Smooth muscle cell (in vitro differentiated cells): ENCODE data around the gene CDYL. TPM values are rescaled to one million over a fixed set of nuclear protein-coding genes. Genes with fewer than 3 reads are reported as not detected.
"Not testable (repeated sequence)": the region's sequence is repeated elsewhere in the genome, so short reads cannot be mapped to it uniquely, and the experiment has no call there.

Experiments used
- DNase-seq: peaks from one replicate; lab custom pipeline; 2025; ENCODE audit not compliant: unreplicated experiment; lab: John Stamatoyannopoulos, UW
- H2AFZ ChIP-seq: fragments of 200-600 bp; sonication (generic); 2 replicates; pipeline ENCODE4 v1.6.0; 2016; ENCODE audit warnings: antibody characterized with exemption, low read depth, mild to moderate bottlenecking
- H3F3A ChIP-seq: fragments of 200-600 bp; sonication (generic); 2 replicates; pipeline ENCODE4 v1.6.0; 2017; ENCODE audit warnings: antibody characterized with exemption, low read depth
- H3K27ac ChIP-seq: fragments of 200-600 bp; sonication (generic); 2 replicates; pipeline ENCODE4 v1.5.1; 2016; ENCODE audit warnings: low read depth, mild to moderate bottlenecking
- H3K27me3 ChIP-seq: fragments of 200-600 bp; sonication (generic); 2 replicates; pipeline ENCODE4 v1.6.1; 2016; ENCODE audit warnings: low read depth, mild to moderate bottlenecking
- H3K36me3 ChIP-seq: fragments of 200-600 bp; sonication (generic); 2 replicates; pipeline ENCODE4 v1.5.1; 2016; ENCODE audit warnings: low read depth
- H3K4me1 ChIP-seq: fragments of 200-600 bp; sonication (generic); 2 replicates; pipeline ENCODE4 v1.5.1; 2016; ENCODE audit warnings: low read depth
- H3K4me2 ChIP-seq: fragments of 200-600 bp; sonication (generic); 2 replicates; pipeline ENCODE4 v1.6.0; 2016; ENCODE audit warnings: mild to moderate bottlenecking
- H3K4me3 ChIP-seq: fragments of 200-600 bp; sonication (generic); 2 replicates; pipeline ENCODE4 v1.5.1; 2016; ENCODE audit warnings: mild to moderate bottlenecking
- H3K79me2 ChIP-seq: fragments of 200-600 bp; sonication (generic); 2 replicates; pipeline ENCODE4 v1.6.0; 2016; ENCODE audit warnings: low read depth, mild to moderate bottlenecking
- H3K9ac ChIP-seq: fragments of 200-600 bp; sonication (generic); 2 replicates; pipeline ENCODE4 v1.6.0; 2016; ENCODE audit warnings: low read depth
- H3K9me3 ChIP-seq: fragments of 200-600 bp; sonication (generic); replicated peaks from 2 replicates; pipeline ENCODE4 v1.5.1; 2016; ENCODE audit warnings: low read depth
- H4K20me1 ChIP-seq: fragments of 200-600 bp; sonication (generic); 2 replicates; pipeline ENCODE4 v1.6.0; 2016; ENCODE audit warnings: low read depth
- CTCF ChIP-seq: fragments of 200-600 bp; sonication (generic); IDR thresholded peaks from 2 replicates; pipeline ENCODE4 v1.5.1; 2017; ENCODE audit warnings: borderline replicate concordance, mild to moderate bottlenecking, antibody characterized with exemption; ENCODE audit not compliant: insufficient read depth, poor library complexity, severe bottlenecking
- WGBS: methylation state at CpG from one replicate; pipeline ENCODE4 v1.1.7; 2016; ENCODE audit warnings: low lambda C conversion rate; 5-methylcytosine and 5-hydroxymethylcytosine counted together
- polyA plus RNA-seq: library from polyadenylated mRNA; unstranded; fragments of >200 nt; fragmentation: Nextera tagmentation; extraction: Ambion mirVana; gene quantifications from 2 replicates; pipeline ENCODE4 v1.2.1, GENCODE V29; 2016
- total RNA-seq: library from RNA; depleted of rRNA; stranded (reverse); fragments of >200 nt; gene quantifications from 2 replicates; pipeline ENCODE4 v1.2.3, GENCODE V29; 2014

CDYL gene
- total and polyA plus RNA-seq, 2 experiments from 2014 or later: 28.7 to 34.5 TPM

GRCh38 chr6:5004373-5005037 is 228.3 kb downstream of the CDYL start:
- H4K20me1 ChIP-seq: no peaks in the 10 kb centered on the region
- no peak for TF ChIP-seq CTCF
- H3F3A ChIP-seq: no peaks in the 10 kb centered on the region
- peak overlapping the region; percentile 77 for H3K4me3 ChIP-seq
- H3K36me3 ChIP-seq: no peaks in the 10 kb centered on the region
- peak overlapping the region; percentile 97 for H2AFZ ChIP-seq
- H3K4me1 ChIP-seq: peaks cover 7% of the 10 kb centered on the region
- peak overlapping the region; percentile 82 for H3K9ac ChIP-seq
- WGBS: 61% methylated on average over 12 of the region's 12 CpGs
- H3K79me2 ChIP-seq: no peaks in the 10 kb centered on the region
- no peaks in the 10 kb centered on the region for H3K27me3 ChIP-seq
- peak overlapping the region; percentile 93 for H3K4me2 ChIP-seq
- no peak for DNase-seq
- no peaks in the 10 kb centered on the region for H3K9me3 ChIP-seq
- peak overlapping the region; percentile 68 for H3K27ac ChIP-seq

DNA sequence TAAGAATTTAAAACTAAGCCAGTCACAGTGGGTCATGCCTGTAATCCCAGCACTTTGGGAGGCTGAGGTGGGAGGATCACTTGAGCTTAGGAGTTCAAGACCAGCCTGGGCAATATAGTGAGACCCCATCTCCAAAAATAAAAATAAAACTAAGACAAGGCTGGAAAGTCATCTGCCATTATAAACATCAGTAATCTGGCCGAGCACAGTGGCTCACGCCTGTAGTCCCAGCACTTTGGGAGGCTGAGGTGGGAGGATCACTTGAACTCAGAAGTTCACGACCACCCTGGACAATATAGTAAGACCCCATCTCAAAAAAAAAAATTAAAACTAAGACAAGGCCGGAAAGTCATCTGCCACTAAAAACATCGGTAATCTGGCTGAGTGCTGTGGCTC is 228.8 kb downstream of the CDYL start:
- not testable (repeated sequence) for H3K4me2 ChIP-seq, DNase-seq, H3K9me3 ChIP-seq, H3F3A ChIP-seq, H3K27me3 ChIP-seq, H3K79me2 ChIP-seq, H3K4me3 ChIP-seq, H3K9ac ChIP-seq, H4K20me1 ChIP-seq, H3K4me1 ChIP-seq, H3K36me3 ChIP-seq, H3K27ac ChIP-seq
- WGBS: 100% methylated on average over 5 of the region's 5 CpGs
- TF ChIP-seq CTCF: peak; percentile 1
- peak overlapping the region; percentile 97 for H2AFZ ChIP-seq

Other genes starting within 250 kb of the CDYL start
- gene RPP40, start 227.6 kb downstream of the CDYL start, total RNA-seq: 7.7 and 11.0 TPM in 2 replicates
- gene RPP40, start 227.6 kb downstream of the CDYL start, polyA plus RNA-seq: 6.7 and 9.9 TPM in 2 replicates